ENCODE measurements around the gene CMIP. TPM values are rescaled to one million over a fixed set of nuclear protein-coding genes. Genes with fewer than 3 reads are reported as not detected.
"Not testable (repeated sequence)": the region's sequence is repeated elsewhere in the genome, so short reads cannot be mapped to it uniquely, and the experiment has no call there.

CMIP gene
- total RNA-seq, 3 donors from 2014 or later: 14.9 to 23.9 (median 17.6) TPM

GRCh38 chr16:81421126-81421525 lies 23.5 kb upstream of the CMIP start:
- Histone ChIP-seq H3K27ac (no peak overlapping the region), H3K36me3 (no peaks in the 10 kb centered on the region), H3K4me3 (no peak overlapping the region), H3K9me3 (no peaks in the 10 kb centered on the region), H3K27me3 (no peaks in the 10 kb centered on the region), H3K4me1 (no peaks in the 10 kb centered on the region)
- intact Hi-C loops (cut with DNase I; ENCODE audit: low total_unique reads): no loop called here
- TF ChIP-seq, protein P1, sequence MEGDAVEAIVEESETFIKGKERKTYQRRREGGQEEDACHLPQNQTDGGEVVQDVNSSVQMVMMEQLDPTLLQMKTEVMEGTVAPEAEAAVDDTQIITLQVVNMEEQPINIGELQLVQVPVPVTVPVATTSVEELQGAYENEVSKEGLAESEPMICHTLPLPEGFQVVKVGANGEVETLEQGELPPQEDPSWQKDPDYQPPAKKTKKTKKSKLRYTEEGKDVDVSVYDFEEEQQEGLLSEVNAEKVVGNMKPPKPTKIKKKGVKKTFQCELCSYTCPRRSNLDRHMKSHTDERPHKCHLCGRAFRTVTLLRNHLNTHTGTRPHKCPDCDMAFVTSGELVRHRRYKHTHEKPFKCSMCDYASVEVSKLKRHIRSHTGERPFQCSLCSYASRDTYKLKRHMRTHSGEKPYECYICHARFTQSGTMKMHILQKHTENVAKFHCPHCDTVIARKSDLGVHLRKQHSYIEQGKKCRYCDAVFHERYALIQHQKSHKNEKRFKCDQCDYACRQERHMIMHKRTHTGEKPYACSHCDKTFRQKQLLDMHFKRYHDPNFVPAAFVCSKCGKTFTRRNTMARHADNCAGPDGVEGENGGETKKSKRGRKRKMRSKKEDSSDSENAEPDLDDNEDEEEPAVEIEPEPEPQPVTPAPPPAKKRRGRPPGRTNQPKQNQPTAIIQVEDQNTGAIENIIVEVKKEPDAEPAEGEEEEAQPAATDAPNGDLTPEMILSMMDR (IDR thresholded peaks at IDR 0.05): no peak
- TF ChIP-seq POLR2A (IDR thresholded peaks at IDR 0.05) (no peak), POLR2AphosphoS5 (IDR thresholded peaks at IDR 0.05) (no peak)
- no peak for DNase-seq (ENCODE audit: low spot score in 2 of 2)

- intact Hi-C loops (cut with DNase I; ENCODE audit: low total_unique reads): no loop called here
- no peak for DNase-seq (ENCODE audit: low spot score in 2 of 2)
- Histone ChIP-seq H3K27ac (no peak overlapping the region), H3K9me3 (no peaks in the 10 kb centered on the region), H3K27me3 (no peaks in the 10 kb centered on the region), H3K4me1 (no peaks in the 10 kb centered on the region), H3K36me3 (no peaks in the 10 kb centered on the region), H3K4me3 (no peak overlapping the region)
- TF ChIP-seq POLR2A (IDR thresholded peaks at IDR 0.05) (no peak), POLR2AphosphoS5 (IDR thresholded peaks at IDR 0.05) (no peak)
- TF ChIP-seq, protein P1 (IDR thresholded peaks at IDR 0.05): no peak
Measured at GRCh38 chr16:81421536-81421935, 23.1 kb upstream of the CMIP start.

GRCh38 chr16:81422153-81422552 lies 22.5 kb upstream of the CMIP start:
- H3K4me3 ChIP-seq; DNase-seq (ENCODE audit: low spot score in 2 of 2); H3K36me3 ChIP-seq; H3K4me1 ChIP-seq; H3K27me3 ChIP-seq; intact Hi-C loops (cut with DNase I; ENCODE audit: low total_unique reads); H3K27ac ChIP-seq; H3K9me3 ChIP-seq: not testable (repeated sequence)

GRCh38 chr16:81424771-81425170 lies 19.8 kb upstream of the CMIP start:
- intact Hi-C loops (cut with DNase I; ENCODE audit: low total_unique reads): no loop called here
- H3K4me1 ChIP-seq: no peaks in the 10 kb centered on the region

GRCh38 chr16:81427219-81427618 lies 17.4 kb upstream of the CMIP start:
- Histone ChIP-seq H3K4me3 (no peak overlapping the region), H3K4me1 (no peaks in the 10 kb centered on the region), H3K36me3 (no peaks in the 10 kb centered on the region), H3K9me3 (no peaks in the 10 kb centered on the region), H3K27ac (no peak overlapping the region), H3K27me3 (no peaks in the 10 kb centered on the region)
- TF ChIP-seq, protein P1 (IDR thresholded peaks at IDR 0.05): no peak
- TF ChIP-seq POLR2AphosphoS5 (IDR thresholded peaks at IDR 0.05) (no peak), POLR2A (IDR thresholded peaks at IDR 0.05) (no peak)
- DNase-seq (ENCODE audit: low spot score in 2 of 2): no peak
- intact Hi-C loops (cut with DNase I; ENCODE audit: low total_unique reads): no loop called here

More at GRCh38 chr16:81424771-81425170, 19.8 kb upstream of the CMIP start:
- TF ChIP-seq, protein P1 (IDR thresholded peaks at IDR 0.05): no peak
- TF ChIP-seq POLR2A (IDR thresholded peaks at IDR 0.05) (no peak), POLR2AphosphoS5 (IDR thresholded peaks at IDR 0.05) (no peak)
- Histone ChIP-seq H3K9me3 (no peaks in the 10 kb centered on the region), H3K36me3 (no peaks in the 10 kb centered on the region), H3K27ac (no peak overlapping the region), H3K4me3 (no peak overlapping the region), H3K27me3 (no peaks in the 10 kb centered on the region)
- no peak for DNase-seq (ENCODE audit: low spot score in 2 of 2)

DNA sequence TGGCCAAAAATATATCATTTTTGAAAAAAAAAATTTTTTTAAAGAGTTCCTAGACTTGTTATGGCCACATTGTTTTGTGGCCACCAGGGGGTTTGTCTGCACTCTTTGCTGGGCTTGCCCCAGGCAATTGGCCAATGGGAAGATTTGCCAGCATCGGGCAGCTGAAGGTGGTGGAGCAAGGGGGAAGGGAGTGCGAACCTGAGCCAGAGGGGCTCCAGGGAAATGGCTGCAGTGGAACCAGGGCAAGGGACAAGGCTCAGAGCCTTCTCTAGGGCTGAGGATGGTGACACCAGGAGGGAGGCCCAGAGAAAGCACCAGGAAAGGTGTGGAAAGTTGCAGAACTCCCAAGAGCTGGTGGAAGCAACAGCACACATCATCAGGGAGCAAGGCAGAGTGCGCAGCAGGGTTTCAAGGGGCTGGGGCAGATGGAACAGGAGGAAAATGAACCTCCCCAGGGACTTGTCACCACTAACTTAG lies 15.5 kb upstream of the CMIP start:
- no peak for DNase-seq (ENCODE audit: low spot score in 2 of 2)
- no peak overlapping the region for H3K4me3 ChIP-seq
- intact Hi-C loops (cut with DNase I; ENCODE audit: low total_unique reads): no loop called here

More for the DNA sequence above, 15.5 kb upstream of the CMIP start:
- Histone ChIP-seq H3K36me3 (no peaks in the 10 kb centered on the region), H3K27ac (no peak overlapping the region), H3K4me1 (no peaks in the 10 kb centered on the region), H3K9me3 (no peaks in the 10 kb centered on the region), H3K27me3 (no peaks in the 10 kb centered on the region)
- TF ChIP-seq, protein P1 (IDR thresholded peaks at IDR 0.05): no peak
- TF ChIP-seq POLR2A (IDR thresholded peaks at IDR 0.05) (no peak), POLR2AphosphoS5 (IDR thresholded peaks at IDR 0.05) (no peak)
